Tibial nerve (tissue), 4 donors: ENCODE results near the gene UTP18. TPM values are rescaled to one million over a fixed set of nuclear protein-coding genes. Genes with fewer than 3 reads are reported as not detected.
"Not testable (repeated sequence)": the region's sequence is repeated elsewhere in the genome, so short reads cannot be mapped to it uniquely, and the experiment has no call there.

Source experiments
- DNase-seq, 2 donors: peaks; one replicate each; pipeline ENCODE4 v3.0.0-alpha.2; 2019; ENCODE audit warnings: low spot score in 2 of 2
- H3K27ac ChIP-seq, 4 donors: fragments of 200-600 bp; sonication (generic) in 3 of 4; one replicate each; pipeline ENCODE4 v1.5.1; 2017 to 2019; ENCODE audit warnings: mild to moderate bottlenecking in 1 of 4
- H3K27me3 ChIP-seq, 2 donors: fragments of 200-600 bp; sonication (generic) in 1 of 2; one replicate each; pipeline versions ENCODE4 v1.5.1 to v1.6.0; 2017 to 2019
- H3K36me3 ChIP-seq, 3 donors: fragments of 200-600 bp; sonication (generic); one replicate each; pipeline ENCODE4 v1.5.1; 2018 to 2019
- H3K4me1 ChIP-seq, 4 donors: fragments of 200-600 bp; sonication (generic) in 3 of 4; one replicate each; pipeline ENCODE4 v1.5.1; 2017 to 2019
- H3K4me3 ChIP-seq, 4 donors: fragments of 200-600 bp; sonication (generic) in 3 of 4; one replicate each; pipeline ENCODE4 v1.5.1; 2017 to 2019; ENCODE audit warnings: mild to moderate bottlenecking in 1 of 4, moderate library complexity in 1 of 4
- H3K9me3 ChIP-seq, 4 donors: fragments of 200-600 bp; sonication (generic) in 3 of 4; one replicate each; pipeline ENCODE4 v1.5.1; 2017 to 2019
- CTCF ChIP-seq, 5 experiments: fragments of 200-600 bp in 3 of 5; fragments of 450-650 bp in 2 of 5; sonication (generic) in 3 of 5; IDR thresholded peaks; one replicate each; pipeline ENCODE4 v1.5.1; 2016 to 2019; ENCODE audit warnings: antibody characterized with exemption in 5 of 5, mild to moderate bottlenecking in 3 of 5, moderate library complexity in 2 of 5
- EP300 ChIP-seq, 2 donors: sonication (generic); formaldehyde crosslinking; IDR thresholded peaks; one replicate each; pipeline ENCODE4 v1.6.1; 2017; ENCODE audit warnings: antibody characterized with exemption in 2 of 2, mild to moderate bottlenecking in 1 of 2
- POLR2A ChIP-seq, 2 donors: fragments of 450-650 bp; IDR thresholded peaks; one replicate each; pipeline ENCODE4 v1.6.1; 2017; ENCODE audit warnings: antibody characterized with exemption in 2 of 2, mild to moderate bottlenecking in 2 of 2, moderate library complexity in 2 of 2
- WGBS, 2 donors: methylation state at CpG; one replicate each; pipeline ENCODE4 v1.1.5; 2018; 5-methylcytosine and 5-hydroxymethylcytosine counted together
- total RNA-seq, 4 donors: library from RNA; depleted of rRNA; stranded (reverse); fragments of >200 nt; gene quantifications; one replicate each; pipeline ENCODE4 v1.1.0, GENCODE V29; 2016

Gene UTP18
- total RNA-seq, 4 donors from 2014 or later, result 28.8 to 55.3 (median 39.7) TPM

- 82 to 92% methylated on average over 4 of the region's 4 CpGs for WGBS, 2 donors
- H3K27me3 ChIP-seq, result no peaks in the 10 kb centered on the region
Measured at GRCh38 chr17:51299859-51300258, 39.5 kb downstream of the UTP18 start.

GRCh38 chr17:51305182-51305581 is 44.8 kb downstream of the UTP18 start:
- H3K36me3 ChIP-seq, result peaks cover 0 to under 1% (median 0%) of the 10 kb centered on the region in 3 donors
- H3K4me3 ChIP-seq, result no peak overlapping the region
- WGBS, 2 donors, result 88 to 95% methylated on average over 8 of the region's 9 CpGs
- peaks cover 0 to 21% (median 0%) of the 10 kb centered on the region in 4 donors for H3K9me3 ChIP-seq
- no peak overlapping the region for H3K27ac ChIP-seq
- no peak for DNase-seq
- no peaks in the 10 kb centered on the region for H3K4me1 ChIP-seq
- TF ChIP-seq POLR2A (IDR thresholded peaks at IDR 0.05), result no peak
- TF ChIP-seq EP300 (IDR thresholded peaks at IDR 0.05), result no peak
- TF ChIP-seq CTCF (IDR thresholded peaks at IDR 0.05), result no peak
- H3K27me3 ChIP-seq, result no peaks in the 10 kb centered on the region

More at GRCh38 chr17:51299859-51300258, 39.5 kb downstream of the UTP18 start:
- DNase-seq, result no peak
- Histone ChIP-seq H3K9me3 (no peaks in the 10 kb centered on the region), H3K4me1 (no peaks in the 10 kb centered on the region), H3K27ac (no peak overlapping the region), H3K4me3 (no peak overlapping the region), H3K36me3 (peaks cover 0 to 27% (median 0%) of the 10 kb centered on the region in 3 donors)
- TF ChIP-seq EP300 (IDR thresholded peaks at IDR 0.05) (no peak), CTCF (IDR thresholded peaks at IDR 0.05) (no peak), POLR2A (IDR thresholded peaks at IDR 0.05) (no peak)

- peaks cover 0 to 21% (median 0%) of the 10 kb centered on the region in 4 donors for H3K9me3 ChIP-seq
- H3K27me3 ChIP-seq, H3K4me3 ChIP-seq, H3K27ac ChIP-seq, DNase-seq, H3K36me3 ChIP-seq, H3K4me1 ChIP-seq: not testable (repeated sequence)
- 85 to 93% methylated on average over 1 of the region's 1 CpG for WGBS, 2 donors
Measured at GRCh38 chr17:51312003-51312402, 51.7 kb downstream of the UTP18 start.

- Histone ChIP-seq H3K4me3 (no peak overlapping the region), H3K27ac (no peak overlapping the region), H3K4me1 (no peaks in the 10 kb centered on the region), H3K9me3 (peaks cover 0 to 10% (median 0%) of the 10 kb centered on the region in 4 donors), H3K27me3 (no peaks in the 10 kb centered on the region), H3K36me3 (no peaks in the 10 kb centered on the region)
- WGBS, 2 donors, result 94 to 97% methylated on average over 1 of the region's 1 CpG
- no peak for TF ChIP-seq EP300 (IDR thresholded peaks at IDR 0.05)
- TF ChIP-seq CTCF (IDR thresholded peaks at IDR 0.05), result no peak
- no peak for TF ChIP-seq POLR2A (IDR thresholded peaks at IDR 0.05)
- no peak for DNase-seq
Measured at GRCh38 chr17:51319186-51319585, 58.8 kb downstream of the UTP18 start.

- WGBS, 2 donors, result 30 to 39% methylated on average over 3 of the region's 3 CpGs
- Histone ChIP-seq H3K4me3 (no peak overlapping the region), H3K27me3 (no peaks in the 10 kb centered on the region), H3K36me3 (no peaks in the 10 kb centered on the region), H3K27ac (no peak overlapping the region), H3K4me1 (no peaks in the 10 kb centered on the region), H3K9me3 (peaks cover 0 to 10% (median 0%) of the 10 kb centered on the region in 4 donors)
- no peak for DNase-seq
- TF ChIP-seq CTCF (IDR thresholded peaks at IDR 0.05) (no peak), POLR2A (IDR thresholded peaks at IDR 0.05) (no peak), EP300 (IDR thresholded peaks at IDR 0.05) (no peak)
Measured at GRCh38 chr17:51322390-51323029, 62.2 kb downstream of the UTP18 start.
